DOHH2 (cell line): Measurements from ENCODE around the gene CHD9.

ENCODE experiments used
- H3F3A ChIP-seq: fragments of 200-600 bp; sonication (generic), shearing (Covaris generic); 2 replicates; pipeline ENCODE4 v1.6.0; 2016; ENCODE audit warnings: antibody characterized with exemption, mild to moderate bottlenecking; ENCODE audit not compliant: control insufficient read depth, insufficient read depth
- H3K27ac ChIP-seq: fragments of 200-600 bp; sonication (generic); 2 replicates; pipeline ENCODE4 v1.5.1; 2014; ENCODE audit warnings: low read depth, mild to moderate bottlenecking, low read length, moderate library complexity
- H3K27me3 ChIP-seq: fragments of 200-600 bp; sonication (generic); 2 replicates; pipeline ENCODE4 v1.6.1; 2014; ENCODE audit warnings: mild to moderate bottlenecking, low read length, mixed read lengths; ENCODE audit not compliant: control insufficient read depth
- H3K36me3 ChIP-seq: fragments of 200-600 bp; sonication (generic); 2 replicates; pipeline ENCODE4 v1.6.1; 2014; ENCODE audit warnings: mild to moderate bottlenecking, low read length, moderate library complexity, mixed read lengths; ENCODE audit not compliant: control insufficient read depth
- H3K4me1 ChIP-seq: fragments of 200-600 bp; sonication (generic); 2 replicates; pipeline ENCODE4 v1.6.1; 2014; ENCODE audit warnings: mild to moderate bottlenecking, low read length, mixed read lengths; ENCODE audit not compliant: control insufficient read depth
- H3K4me2 ChIP-seq: fragments of 200-600 bp; sonication (generic); 2 replicates; pipeline ENCODE4 v1.6.0; 2014; ENCODE audit warnings: mild to moderate bottlenecking, low read length, moderate library complexity
- H3K4me3 ChIP-seq: fragments of 200-600 bp; sonication (generic); 2 replicates; pipeline ENCODE4 v1.5.1; 2014; ENCODE audit warnings: mild to moderate bottlenecking, low read length, mixed read lengths
- H3K79me2 ChIP-seq: fragments of 200-600 bp; sonication (generic); 2 replicates; pipeline ENCODE4 v1.6.1; 2014; ENCODE audit warnings: mild to moderate bottlenecking, low read length, mixed read lengths; ENCODE audit not compliant: control insufficient read depth
- H3K9me2 ChIP-seq: fragments of 200-600 bp; sonication (generic); replicated peaks from 2 replicates; pipeline ENCODE4 v1.6.1; 2014; ENCODE audit warnings: mild to moderate bottlenecking, low read length, mixed read lengths; ENCODE audit not compliant: control insufficient read depth
- H3K9me3 ChIP-seq: fragments of 200-600 bp; sonication (generic); 2 replicates; pipeline ENCODE4 v1.6.1; 2014; ENCODE audit warnings: antibody characterized with exemption, low read length, mixed read lengths; ENCODE audit not compliant: control insufficient read depth, insufficient read depth
- H4K20me1 ChIP-seq: fragments of 200-600 bp; sonication (generic); 2 replicates; pipeline ENCODE4 v1.6.0; 2014; ENCODE audit warnings: low read depth, mild to moderate bottlenecking, antibody characterized with exemption, low read length, moderate library complexity; ENCODE audit not compliant: control insufficient read depth, insufficient read depth
- CTCF ChIP-seq: fragments of 200-600 bp; sonication (generic); IDR thresholded peaks from one replicate; pipeline ENCODE4 v1.5.1; 2014; ENCODE audit warnings: antibody characterized with exemption, mild to moderate bottlenecking, low read depth, low read length; ENCODE audit not compliant: poor library complexity, severe bottlenecking
- EZH2phosphoT487 ChIP-seq: fragments of 200-600 bp; sonication (generic); IDR thresholded peaks from 2 replicates; pipeline ENCODE4 v1.6.1; 2017; ENCODE audit warnings: borderline replicate concordance, mild to moderate bottlenecking, antibody characterized with exemption, low read length, moderate library complexity, mixed read lengths

The CHD9 gene

DNA sequence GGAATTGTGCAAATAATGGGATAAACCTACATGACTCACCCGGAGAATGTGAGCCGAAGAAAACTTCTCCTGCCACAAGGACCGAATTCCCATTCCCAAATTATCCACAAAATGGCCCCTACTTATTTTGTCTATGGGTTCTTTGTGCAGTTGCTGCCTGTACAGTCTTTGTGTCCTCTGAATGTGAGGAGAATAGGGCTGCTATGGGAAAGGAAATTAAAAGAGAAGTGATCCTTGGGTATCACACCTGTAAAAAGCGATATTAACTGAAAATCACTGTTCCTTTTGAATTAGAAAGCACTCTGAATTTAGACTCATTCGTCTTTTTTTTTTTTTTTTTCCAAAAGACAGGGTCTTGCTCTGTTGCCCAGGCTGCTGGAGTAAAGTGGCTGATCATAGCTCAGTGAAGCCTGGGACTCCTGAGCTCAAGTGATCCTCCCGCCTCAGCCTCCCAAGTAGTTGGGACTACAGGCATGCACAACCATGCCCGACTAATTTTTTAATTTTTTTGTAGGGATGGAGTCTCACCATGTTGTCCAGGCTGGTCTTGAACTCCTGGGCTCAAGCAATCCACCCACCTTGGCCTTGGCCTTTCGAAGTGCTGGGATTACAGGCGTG lies 45.4 kb downstream of the CHD9 start:
- Histone ChIP-seq H3F3A (peaks cover 20% of the 10 kb centered on the region), H4K20me1 (no peaks in the 10 kb centered on the region), H3K4me1 (peaks cover 59% of the 10 kb centered on the region), H3K79me2 (peaks cover 62% of the 10 kb centered on the region), H3K9me2 (no peaks in the 10 kb centered on the region), H3K4me3 (peak overlapping the region; percentile 78), H3K4me2 (peak overlapping the region; percentile 92), H3K9me3 (no peaks in the 10 kb centered on the region), H3K27me3 (no peaks in the 10 kb centered on the region), H3K27ac (peak overlapping the region; percentile 97), H3K36me3 (peaks cover 4% of the 10 kb centered on the region; the same call in 1 of the 2 replicates)
- TF ChIP-seq EZH2phosphoT487 = no peak
- TF ChIP-seq CTCF = no peak

- TF ChIP-seq EZH2phosphoT487 (no peak), CTCF (no peak)
- H3K4me3 ChIP-seq = no peak overlapping the region
- no peak overlapping the region for H3K27ac ChIP-seq
- H4K20me1 ChIP-seq = no peaks in the 10 kb centered on the region
- H3F3A ChIP-seq = peaks cover 20% of the 10 kb centered on the region
- H3K79me2 ChIP-seq = peaks cover 62% of the 10 kb centered on the region
- H3K4me1 ChIP-seq = peaks cover 59% of the 10 kb centered on the region
- no peaks in the 10 kb centered on the region for H3K9me3 ChIP-seq
- no peaks in the 10 kb centered on the region for H3K9me2 ChIP-seq
- no peaks in the 10 kb centered on the region for H3K27me3 ChIP-seq
- H3K36me3 ChIP-seq = peaks cover 4% of the 10 kb centered on the region; the same call in 1 of the 2 replicates
- no peak overlapping the region for H3K4me2 ChIP-seq
These were observed 46.1 kb downstream of the CHD9 start for GRCh38 chr16:53100889-53101288.

- Histone ChIP-seq H3K27ac (no peak overlapping the region), H3K27me3 (no peaks in the 10 kb centered on the region), H3K9me2 (no peaks in the 10 kb centered on the region), H4K20me1 (no peaks in the 10 kb centered on the region), H3K79me2 (peaks cover 58% of the 10 kb centered on the region), H3K36me3 (peaks cover 4% of the 10 kb centered on the region; the same call in 1 of the 2 replicates), H3K9me3 (no peaks in the 10 kb centered on the region), H3K4me2 (no peak overlapping the region), H3K4me1 (peaks cover 36% of the 10 kb centered on the region), H3F3A (peaks cover 7% of the 10 kb centered on the region), H3K4me3 (no peak overlapping the region)
- TF ChIP-seq CTCF (no peak), EZH2phosphoT487 (no peak)
These were observed 49.0 kb downstream of the CHD9 start for GRCh38 chr16:53103811-53104210.
